Activated CD8-positive, alpha-beta memory T cell treated with anti-CD3 and anti-CD28 coated beads, Interleukin-2, amount 50 U/mL, for 24 hours (primary cell): ENCODE results near the gene HOXB13.
"Not testable (repeated sequence)": the region's sequence is repeated elsewhere in the genome, so short reads cannot be mapped to it uniquely, and the experiment has no call there.

Experiments used
- DNase-seq: peaks from one replicate; pipeline ENCODE4 v3.0.0-alpha.2; 2020; ENCODE audit errors: extremely low read depth

Gene HOXB13

GRCh38 chr17:48726114-48726915 lies 2.2 kb downstream of the HOXB13 start:
- no peak for DNase-seq

GRCh38 chr17:48725288-48726064 lies 3.1 kb downstream of the HOXB13 start:
- no peak for DNase-seq

GRCh38 chr17:48725004-48725287 lies 3.6 kb downstream of the HOXB13 start:
- no peak for DNase-seq

GRCh38 chr17:48724251-48725003 lies 4.1 kb downstream of the HOXB13 start:
- peak; percentile 39 for DNase-seq

- DNase-seq: no peak
Measured at GRCh38 chr17:48723423-48724250, 4.9 kb downstream of the HOXB13 start.

GRCh38 chr17:48722915-48723422 lies 5.6 kb downstream of the HOXB13 start, which contains the start of gene PRAC2:
Gene PRAC2, plus strand, starts transcription at chr17:48723185. Its CDS starts 1,226 bp downstream, at chr17:48724411.
- DNase-seq: no peak

GRCh38 chr17:48722201-48722907 lies 6.2 kb downstream of the HOXB13 start, which contains the start of gene PRAC1:
Gene PRAC1, minus strand, starts transcription at chr17:48722518. Its CDS starts 126 bp downstream, at chr17:48722392.
- no peak for DNase-seq

- DNase-seq: no peak
Measured at GRCh38 chr17:48721009-48721402, 7.5 kb downstream of the HOXB13 start.

- DNase-seq: no peak
Measured at GRCh38 chr17:48720266-48721008, 8.1 kb downstream of the HOXB13 start.

- DNase-seq: no peak
Measured at GRCh38 chr17:48719642-48720265, 8.8 kb downstream of the HOXB13 start.

GRCh38 chr17:48718761-48719641 lies 9.5 kb downstream of the HOXB13 start:
- no peak for DNase-seq

GRCh38 chr17:48718227-48718760 lies 10.3 kb downstream of the HOXB13 start:
- no peak for DNase-seq

- no peak for DNase-seq
Measured at GRCh38 chr17:48717367-48718226, 11.0 kb downstream of the HOXB13 start.

- not testable (repeated sequence) for DNase-seq
Measured at GRCh38 chr17:48716549-48716948, 12.0 kb downstream of the HOXB13 start.

- DNase-seq: no peak
Measured at GRCh38 chr17:48715496-48716399, 12.8 kb downstream of the HOXB13 start.

- DNase-seq: no peak
Measured at GRCh38 chr17:48711128-48711527, 17.4 kb downstream of the HOXB13 start.
